HepG2 (cell line): ENCODE data around the gene DUOXA2. TPM values are rescaled to one million over a fixed set of nuclear protein-coding genes. Genes with fewer than 3 reads are reported as not detected.

Source experiments
- CEBPZ ChIP-seq: IDR thresholded peaks from 2 replicates; pipeline ENCODE4 v1.6.1; 2012; ENCODE audit warnings: low read length, improper control_type of control experiment
- GABPB1 ChIP-seq: IDR thresholded peaks from 2 replicates; pipeline ENCODE4 v1.6.1; 2016; ENCODE audit warnings: mild to moderate bottlenecking, missing genetic modification reagents, moderate library complexity, missing compliant biosample characterization
- ISX ChIP-seq: sonication (generic); formaldehyde crosslinking; conservative IDR thresholded peaks from 2 replicates; pipeline ENCODE4 v1.5.0; 2020; ENCODE audit warnings: missing genetic modification reagents
- KLF13 ChIP-seq: sonication (generic); formaldehyde crosslinking; IDR thresholded peaks from 2 replicates; pipeline ENCODE4 v1.4.0; 2020; ENCODE audit warnings: mild to moderate bottlenecking, missing genetic modification reagents
- POLR2AphosphoS5 ChIP-seq: IDR thresholded peaks from 2 replicates; pipeline ENCODE4 v1.6.1; 2012; ENCODE audit warnings: low read depth, low read length
- STAG1 ChIP-seq: sonication (generic); formaldehyde crosslinking; IDR thresholded peaks from 2 replicates; pipeline ENCODE4 v1.4.0; 2020; ENCODE audit warnings: missing genetic modification reagents
- ZMYM3 ChIP-seq: sonication (generic); formaldehyde crosslinking; IDR thresholded peaks from 2 replicates; pipeline ENCODE4 v1.5.1; 2020; ENCODE audit warnings: mild to moderate bottlenecking, missing genetic modification reagents
- ZNF282 ChIP-seq: fragments of 450-650 bp; IDR thresholded peaks from 2 replicates; pipeline ENCODE4 v1.6.1; 2018; ENCODE audit not compliant: partially characterized antibody
- ZNF350 ChIP-seq: sonication (generic); formaldehyde crosslinking; IDR thresholded peaks from 2 replicates; pipeline ENCODE4 v1.4.0; 2020; ENCODE audit warnings: mild to moderate bottlenecking, low read depth, missing genetic modification reagents, borderline replicate concordance
- ZNF512B ChIP-seq: sonication (generic); formaldehyde crosslinking; IDR thresholded peaks from 2 replicates; pipeline ENCODE4 v1.5.1; 2020; ENCODE audit warnings: missing genetic modification reagents, mild to moderate bottlenecking, borderline replicate concordance
- ZNF564 ChIP-seq: sonication (generic); formaldehyde crosslinking; IDR thresholded peaks from 2 replicates; pipeline ENCODE4 v1.8.1; 2023; ENCODE audit warnings: mild to moderate bottlenecking, missing genetic modification reagents
- ZNF879 ChIP-seq: sonication (generic); formaldehyde crosslinking; IDR thresholded peaks from 2 replicates; pipeline ENCODE4 v1.8.1; 2023; ENCODE audit warnings: missing genetic modification reagents
- polyA plus RNA-seq, 8 experiments: library from polyadenylated mRNA; depleted of rRNA in 3 of 8; stranded (reverse) in 7 of 8; unstranded in 1 of 8; fragments of >200 nt; fragmentation: Illumina TruSeq in 4 of 8; extraction: Trizol in 4 of 8; gene quantifications; 2 replicates each; pipeline versions ENCODE4 v1.2.1 to v1.2.3, GENCODE V29; 2011 to 2016; ENCODE audit warnings: low read depth in 4 of 8, missing spikeins in 1 of 8, mixed read lengths in 1 of 8; ENCODE audit not compliant: insufficient read depth in 1 of 8
- total RNA-seq, 5 experiments: library from RNA; depleted of rRNA; stranded (reverse); fragments of >200 nt; fragmentation: Illumina TruSeq; extraction: Trizol; gene quantifications; 2 replicates each; pipeline ENCODE4 v1.2.3, GENCODE V29; 2016; ENCODE audit warnings: low read depth in 1 of 5
- TF ChIP-seq, protein P1 (sequence below): sonication (generic); formaldehyde crosslinking; IDR thresholded peaks from 2 replicates; pipeline ENCODE4 v1.9.0; 2022; ENCODE audit warnings: missing genetic modification reagents, mild to moderate bottlenecking, borderline replicate concordance
- TF ChIP-seq, protein P2 (sequence below): sonication (generic); formaldehyde crosslinking; IDR thresholded peaks from 2 replicates; pipeline ENCODE4 v1.4.0; 2020; ENCODE audit warnings: missing genetic modification reagents, borderline replicate concordance

Gene DUOXA2
- total and polyA plus RNA-seq, 2 of the 13 experiments (the other 11 are each of a cell fraction or from before 2014, with no cell fraction given), result 0.32 TPM; not detected in 1

DNA sequence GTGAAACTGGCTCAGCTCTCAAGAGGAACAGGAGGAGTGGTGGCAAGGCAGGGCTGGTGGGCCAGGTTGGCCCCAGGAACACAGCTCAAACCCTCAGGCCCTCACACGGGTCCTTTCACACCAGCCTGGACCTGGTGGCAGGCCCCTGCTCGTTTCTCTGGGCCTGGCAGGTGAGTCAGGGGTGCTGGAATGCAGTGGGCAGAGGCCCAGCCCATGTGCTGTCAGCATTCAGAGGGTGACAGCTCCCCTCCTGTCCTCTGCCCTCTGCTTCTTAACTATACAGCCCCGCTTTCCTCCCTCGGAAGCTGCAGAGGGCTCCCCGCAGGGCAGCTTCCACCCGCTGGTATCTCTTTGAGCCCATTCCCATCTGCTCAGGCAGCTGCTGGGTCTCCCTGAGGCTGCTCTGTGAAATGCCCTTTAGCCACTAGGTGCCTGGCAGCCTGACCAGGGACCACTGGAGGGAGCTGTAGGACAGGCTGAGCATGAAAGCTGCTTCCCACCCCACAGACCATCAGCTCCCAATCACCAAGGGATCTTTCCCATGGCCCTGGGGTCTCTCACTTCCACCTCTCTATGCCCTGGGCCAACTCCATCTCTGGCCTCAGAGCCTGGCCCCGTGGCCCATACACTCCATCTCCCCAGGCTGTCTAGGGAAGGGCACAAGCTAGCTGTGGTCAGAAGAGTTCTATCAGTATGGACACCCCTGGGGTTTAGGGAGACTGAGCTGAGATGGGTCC lies 48.8 kb downstream of the DUOXA2 start (continued):
- TF ChIP-seq ZNF350 (CRISPR knock-in tag) (peak; percentile 39; the same call in 1 of the 2 replicates), ZNF282 (no peak), POLR2AphosphoS5 (no peak), ZMYM3 (CRISPR knock-in tag) (no peak; the same call in 1 of the 2 replicates), ZNF564 (CRISPR knock-in tag) (no peak), ZNF879 (CRISPR knock-in tag) (no peak), CEBPZ (no peak), KLF13 (CRISPR knock-in tag) (no peak), ISX (CRISPR knock-in tag) (no peak), STAG1 (CRISPR knock-in tag) (peak; percentile 97), GABPB1 (CRISPR knock-in tag) (no peak), ZNF512B (no peak)
- TF ChIP-seq, protein P1, sequence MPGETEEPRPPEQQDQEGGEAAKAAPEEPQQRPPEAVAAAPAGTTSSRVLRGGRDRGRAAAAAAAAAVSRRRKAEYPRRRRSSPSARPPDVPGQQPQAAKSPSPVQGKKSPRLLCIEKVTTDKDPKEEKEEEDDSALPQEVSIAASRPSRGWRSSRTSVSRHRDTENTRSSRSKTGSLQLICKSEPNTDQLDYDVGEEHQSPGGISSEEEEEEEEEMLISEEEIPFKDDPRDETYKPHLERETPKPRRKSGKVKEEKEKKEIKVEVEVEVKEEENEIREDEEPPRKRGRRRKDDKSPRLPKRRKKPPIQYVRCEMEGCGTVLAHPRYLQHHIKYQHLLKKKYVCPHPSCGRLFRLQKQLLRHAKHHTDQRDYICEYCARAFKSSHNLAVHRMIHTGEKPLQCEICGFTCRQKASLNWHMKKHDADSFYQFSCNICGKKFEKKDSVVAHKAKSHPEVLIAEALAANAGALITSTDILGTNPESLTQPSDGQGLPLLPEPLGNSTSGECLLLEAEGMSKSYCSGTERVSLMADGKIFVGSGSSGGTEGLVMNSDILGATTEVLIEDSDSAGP (CRISPR knock-in tag), result no peak
- TF ChIP-seq, protein P2, sequence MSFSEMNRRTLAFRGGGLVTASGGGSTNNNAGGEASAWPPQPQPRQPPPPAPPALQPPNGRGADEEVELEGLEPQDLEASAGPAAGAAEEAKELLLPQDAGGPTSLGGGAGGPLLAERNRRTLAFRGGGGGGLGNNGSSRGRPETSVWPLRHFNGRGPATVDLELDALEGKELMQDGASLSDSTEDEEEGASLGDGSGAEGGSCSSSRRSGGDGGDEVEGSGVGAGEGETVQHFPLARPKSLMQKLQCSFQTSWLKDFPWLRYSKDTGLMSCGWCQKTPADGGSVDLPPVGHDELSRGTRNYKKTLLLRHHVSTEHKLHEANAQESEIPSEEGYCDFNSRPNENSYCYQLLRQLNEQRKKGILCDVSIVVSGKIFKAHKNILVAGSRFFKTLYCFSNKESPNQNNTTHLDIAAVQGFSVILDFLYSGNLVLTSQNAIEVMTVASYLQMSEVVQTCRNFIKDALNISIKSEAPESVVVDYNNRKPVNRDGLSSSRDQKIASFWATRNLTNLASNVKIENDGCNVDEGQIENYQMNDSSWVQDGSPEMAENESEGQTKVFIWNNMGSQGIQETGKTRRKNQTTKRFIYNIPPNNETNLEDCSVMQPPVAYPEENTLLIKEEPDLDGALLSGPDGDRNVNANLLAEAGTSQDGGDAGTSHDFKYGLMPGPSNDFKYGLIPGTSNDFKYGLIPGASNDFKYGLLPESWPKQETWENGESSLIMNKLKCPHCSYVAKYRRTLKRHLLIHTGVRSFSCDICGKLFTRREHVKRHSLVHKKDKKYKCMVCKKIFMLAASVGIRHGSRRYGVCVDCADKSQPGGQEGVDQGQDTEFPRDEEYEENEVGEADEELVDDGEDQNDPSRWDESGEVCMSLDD (CRISPR knock-in tag), result no peak
